AG09309 (cell line): ENCODE measurements around the gene HPSE2.
"Not testable (repeated sequence)": the region's sequence is repeated elsewhere in the genome, so short reads cannot be mapped to it uniquely, and the experiment has no call there.

ENCODE experiments used
- DNase-seq: peaks from one replicate; pipeline ENCODE4 v3.0.0-alpha.2; 2010; ENCODE audit warnings: low read depth
- H3K4me3 ChIP-seq: 2 replicates; pipeline ENCODE4 v1.5.1; 2011; ENCODE audit warnings: mild to moderate bottlenecking, low read depth, low read length, moderate library complexity; ENCODE audit not compliant: control insufficient read depth
- CTCF ChIP-seq: IDR thresholded peaks from 2 replicates; pipeline ENCODE4 v1.5.1; 2011; ENCODE audit warnings: mild to moderate bottlenecking, low read depth, low read length, inconsistent platforms; ENCODE audit not compliant: insufficient read depth, control insufficient read depth; ENCODE audit errors: missing control alignments

The HPSE2 gene

GRCh38 chr10:98510412-98510995, 725.1 kb downstream of the HPSE2 start:
- H3K4me3 ChIP-seq: no peak overlapping the region
- no peak for TF ChIP-seq CTCF
- DNase-seq: no peak

GRCh38 chr10:98509745-98510144, 725.9 kb downstream of the HPSE2 start:
- TF ChIP-seq CTCF: no peak
- no peak overlapping the region for H3K4me3 ChIP-seq
- DNase-seq: no peak

DNA sequence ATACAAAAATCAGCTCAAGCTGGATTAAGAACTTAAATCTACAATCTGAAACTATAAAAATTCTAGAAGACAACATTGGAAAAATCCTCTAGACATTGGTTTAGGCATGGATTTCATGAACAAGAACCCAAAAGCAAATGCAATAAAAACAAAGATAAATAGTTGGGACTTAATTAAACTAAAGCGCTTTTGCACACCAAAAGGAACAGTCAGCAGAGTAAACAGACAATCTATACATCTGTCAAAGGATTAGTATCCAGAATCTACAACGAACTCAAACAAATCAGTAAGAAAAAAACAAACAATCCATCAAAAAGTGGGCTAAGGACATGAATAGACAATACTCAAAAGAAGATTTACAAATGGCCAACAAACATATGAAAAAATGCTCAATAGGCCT, 733.1 kb downstream of the HPSE2 start:
- DNase-seq, H3K4me3 ChIP-seq: not testable (repeated sequence)

GRCh38 chr10:98492763-98493162, 742.9 kb downstream of the HPSE2 start:
- H3K4me3 ChIP-seq: no peak overlapping the region
- TF ChIP-seq CTCF: no peak
- DNase-seq: no peak

DNA sequence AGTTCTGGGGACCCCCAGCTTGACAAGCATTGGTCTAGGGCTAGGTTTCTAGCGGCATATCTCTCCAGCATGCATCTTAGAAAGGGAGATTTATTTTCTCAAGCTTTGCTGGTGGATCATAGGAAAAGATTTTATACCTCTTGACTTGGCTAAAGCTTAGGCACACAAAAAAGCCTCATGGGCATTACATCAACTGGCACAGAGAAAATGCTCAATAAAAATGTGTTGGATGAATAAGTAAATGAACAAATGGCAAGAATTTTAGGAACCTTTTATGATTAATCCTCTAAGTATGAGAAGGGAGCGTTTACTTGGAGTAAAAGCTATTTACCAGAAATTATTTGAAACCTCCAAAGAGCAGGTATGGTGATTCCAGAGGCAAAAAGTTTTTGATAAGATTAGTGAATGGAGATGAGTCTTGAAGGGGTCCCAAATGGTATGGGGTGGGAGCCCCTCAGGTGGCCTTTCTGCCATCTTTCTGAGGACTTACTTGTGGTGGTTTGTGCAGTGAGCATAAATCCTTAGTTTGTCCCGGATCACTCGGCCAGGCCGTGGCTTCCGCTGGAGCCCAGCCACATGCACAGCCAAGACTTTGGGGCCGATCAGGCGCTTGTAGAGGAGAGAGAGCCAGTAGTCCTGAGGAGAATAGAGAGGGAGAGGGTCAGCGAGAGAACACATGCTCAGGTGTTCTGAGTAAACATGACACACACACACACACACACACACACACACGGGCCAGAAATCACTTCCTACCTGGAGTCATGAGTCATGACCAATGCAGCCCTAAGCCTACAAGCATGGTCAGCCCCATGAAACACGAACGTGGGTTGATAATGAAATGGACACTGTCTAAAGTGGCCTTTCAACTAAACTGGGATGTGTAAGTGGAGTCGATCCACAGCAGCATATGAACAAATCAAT, 745.8 kb downstream of the HPSE2 start:
- no peak for TF ChIP-seq CTCF
- no peak overlapping the region for H3K4me3 ChIP-seq
- no peak for DNase-seq

- TF ChIP-seq CTCF: no peak
- H3K4me3 ChIP-seq: no peak overlapping the region
- DNase-seq: no peak
These were observed 746.8 kb downstream of the HPSE2 start for GRCh38 chr10:98488669-98489430.

DNA sequence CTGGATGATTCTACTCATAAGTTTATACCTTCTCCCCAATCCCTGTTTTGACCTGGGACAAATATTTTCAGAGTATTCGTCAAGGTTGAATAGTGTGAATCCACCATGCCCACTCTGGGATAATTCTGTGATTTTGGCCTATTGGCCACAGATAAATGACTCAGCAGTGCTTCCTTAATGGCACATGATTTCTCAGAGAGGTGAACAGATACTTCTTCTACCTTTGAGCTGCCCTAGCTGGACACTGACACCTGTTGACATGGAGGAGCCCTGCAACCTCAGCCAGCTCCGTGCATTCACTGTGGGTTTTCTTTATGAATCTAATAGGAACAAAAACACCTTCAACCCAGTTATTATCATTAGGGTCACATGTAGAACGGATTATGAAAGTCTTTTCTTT, 748.0 kb downstream of the HPSE2 start:
- no peak for TF ChIP-seq CTCF
- no peak for DNase-seq
- H3K4me3 ChIP-seq: no peak overlapping the region
